ENCODE measurements around the gene KCNH1.

KCNH1 gene

DNA sequence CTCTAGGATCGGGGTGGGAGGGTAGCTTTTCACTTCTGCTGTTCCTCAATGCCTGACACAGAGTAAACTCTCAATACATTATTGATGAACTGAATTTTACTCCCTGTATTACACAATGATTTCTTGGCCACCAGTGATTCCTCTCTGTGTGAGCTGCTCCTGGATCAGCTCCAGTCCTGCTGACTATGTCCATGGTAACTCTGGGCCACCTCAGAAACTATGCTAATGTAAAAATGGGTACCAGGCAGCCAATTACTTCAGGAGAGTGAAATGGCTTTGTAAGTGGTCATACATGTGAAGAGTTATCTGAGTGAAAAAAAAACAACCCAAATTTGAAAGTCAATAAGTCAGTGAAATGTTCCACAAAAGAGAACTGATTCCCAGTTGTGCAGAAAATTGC is 311.0 kb downstream of the KCNH1 start:
- CTCF ChIA-PET, result no interaction called here
- H3K9me3 ChIP-seq (ENCODE audit: control extremely low read depth in 1 of 5, control insufficient read depth in 4 of 5, insufficient read depth in 2 of 5, low read depth in 1 of 5, low read length in 4 of 5), result no peaks in the 10 kb centered on the region
- no peak overlapping the region for H3K27ac ChIP-seq (ENCODE audit: insufficient read depth in 1 of 2, low read depth in 1 of 2, low read length in 2 of 2, poor library complexity in 1 of 2, severe bottlenecking in 2 of 2)
- H3K4me3 ChIP-seq (ENCODE audit: control insufficient read depth in 1 of 7, extremely low read depth in 1 of 7, insufficient read depth in 4 of 7, low read depth in 2 of 7, low read length in 6 of 7), result no peak overlapping the region
- no CpG with 5 or more reads among the region's 1 CpG for WGBS (ENCODE audit: insufficient coverage)
- DNase-seq, result no peak
- POLR2A ChIA-PET, result no interaction called here
- no peaks in the 10 kb centered on the region for H3K4me1 ChIP-seq (ENCODE audit: control extremely low read depth in 1 of 4, control insufficient read depth in 4 of 4, insufficient read depth in 4 of 4, low read length in 3 of 4)
- H3K36me3 ChIP-seq (ENCODE audit: control insufficient read depth in 4 of 4, insufficient read depth in 4 of 4, low read length in 3 of 4), result no peaks in the 10 kb centered on the region
- H3K27me3 ChIP-seq (replicated peaks in 2 of 5; ENCODE audit: control insufficient read depth in 4 of 5, insufficient read depth in 5 of 5, low read length in 4 of 5), result peaks cover 0 to 3% (median 0%) of the 10 kb centered on the region in 5 experiments

DNA sequence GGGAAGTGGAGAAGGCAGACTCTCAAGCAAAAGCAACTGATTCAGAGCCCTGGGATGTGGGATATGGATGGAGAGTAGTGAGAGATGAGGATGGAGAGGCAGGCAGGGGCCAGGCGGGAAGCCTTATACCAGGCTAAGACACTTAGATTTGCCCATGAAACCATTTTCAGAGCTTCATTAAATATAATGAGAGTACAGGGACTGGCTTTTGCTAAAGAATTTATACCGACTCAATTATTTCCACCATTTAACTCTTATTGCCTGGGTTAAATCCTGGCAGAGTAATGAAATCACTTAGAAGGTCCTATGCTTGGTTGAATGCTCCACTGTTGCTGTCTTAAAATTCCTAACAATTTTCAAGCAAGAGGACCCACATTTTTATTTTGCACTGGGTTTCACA is 311.7 kb downstream of the KCNH1 start:
- H3K27me3 ChIP-seq (replicated peaks in 2 of 5; ENCODE audit: control insufficient read depth in 4 of 5, insufficient read depth in 5 of 5, low read length in 4 of 5), result no peaks in the 10 kb centered on the region

DNA sequence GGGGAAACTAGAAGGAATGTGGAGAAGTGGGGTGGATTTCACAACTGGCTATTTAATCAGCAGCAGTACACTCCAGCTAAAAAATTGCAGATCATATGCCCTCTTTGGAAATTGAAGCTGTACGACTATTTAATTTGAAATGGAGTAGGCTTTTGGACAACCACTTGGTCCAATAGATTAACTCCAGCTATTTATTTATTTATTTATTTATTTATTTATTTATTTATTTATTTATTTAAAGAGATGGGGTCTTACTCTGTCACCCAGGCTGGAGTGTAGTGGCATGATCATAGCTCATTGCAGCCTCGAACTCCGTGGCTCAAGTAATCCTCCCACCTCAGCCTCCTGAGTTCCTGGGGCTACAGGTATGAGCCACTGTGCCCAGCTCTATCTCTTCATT is 312.3 kb downstream of the KCNH1 start:
- ChIA-PET CTCF (interaction anchor here (0.6 kb wide), 1 partner anchor 338 kb away, joined by 3 read pairs; no protein-coding TSS in a partner anchor), POLR2A (no interaction called here)
- no CpG with 5 or more reads among the region's 3 CpGs for WGBS (ENCODE audit: insufficient coverage)
- Histone ChIP-seq H3K4me1 (ENCODE audit: control extremely low read depth in 1 of 4, control insufficient read depth in 4 of 4, insufficient read depth in 4 of 4, low read length in 3 of 4) (no peaks in the 10 kb centered on the region), H3K27ac (ENCODE audit: insufficient read depth in 1 of 2, low read depth in 1 of 2, low read length in 2 of 2, poor library complexity in 1 of 2, severe bottlenecking in 2 of 2) (no peak overlapping the region), H3K9me3 (ENCODE audit: control extremely low read depth in 1 of 5, control insufficient read depth in 4 of 5, insufficient read depth in 2 of 5, low read depth in 1 of 5, low read length in 4 of 5) (no peaks in the 10 kb centered on the region), H3K36me3 (ENCODE audit: control insufficient read depth in 4 of 4, insufficient read depth in 4 of 4, low read length in 3 of 4) (no peaks in the 10 kb centered on the region), H3K27me3 (replicated peaks in 2 of 5; ENCODE audit: control insufficient read depth in 4 of 5, insufficient read depth in 5 of 5, low read length in 4 of 5) (no peaks in the 10 kb centered on the region), H3K4me3 (ENCODE audit: control insufficient read depth in 1 of 7, extremely low read depth in 1 of 7, insufficient read depth in 4 of 7, low read depth in 2 of 7, low read length in 6 of 7) (no peak overlapping the region)
- no peak for DNase-seq

More for the DNA sequence above, 311.7 kb downstream of the KCNH1 start:
- Histone ChIP-seq H3K9me3 (ENCODE audit: control extremely low read depth in 1 of 5, control insufficient read depth in 4 of 5, insufficient read depth in 2 of 5, low read depth in 1 of 5, low read length in 4 of 5) (no peaks in the 10 kb centered on the region), H3K4me3 (ENCODE audit: control insufficient read depth in 1 of 7, extremely low read depth in 1 of 7, insufficient read depth in 4 of 7, low read depth in 2 of 7, low read length in 6 of 7) (no peak overlapping the region), H3K4me1 (ENCODE audit: control extremely low read depth in 1 of 4, control insufficient read depth in 4 of 4, insufficient read depth in 4 of 4, low read length in 3 of 4) (no peaks in the 10 kb centered on the region), H3K27ac (ENCODE audit: insufficient read depth in 1 of 2, low read depth in 1 of 2, low read length in 2 of 2, poor library complexity in 1 of 2, severe bottlenecking in 2 of 2) (no peak overlapping the region), H3K36me3 (ENCODE audit: control insufficient read depth in 4 of 4, insufficient read depth in 4 of 4, low read length in 3 of 4) (no peaks in the 10 kb centered on the region)
- CTCF ChIA-PET, result interaction anchor here (0.6 kb wide), 1 partner anchor 337 kb away, joined by 3 read pairs; no protein-coding TSS in a partner anchor
- POLR2A ChIA-PET, result no interaction called here
- DNase-seq, result no peak
- 100% methylated on average over 1 of the region's 2 CpGs for WGBS (ENCODE audit: insufficient coverage)

DNA sequence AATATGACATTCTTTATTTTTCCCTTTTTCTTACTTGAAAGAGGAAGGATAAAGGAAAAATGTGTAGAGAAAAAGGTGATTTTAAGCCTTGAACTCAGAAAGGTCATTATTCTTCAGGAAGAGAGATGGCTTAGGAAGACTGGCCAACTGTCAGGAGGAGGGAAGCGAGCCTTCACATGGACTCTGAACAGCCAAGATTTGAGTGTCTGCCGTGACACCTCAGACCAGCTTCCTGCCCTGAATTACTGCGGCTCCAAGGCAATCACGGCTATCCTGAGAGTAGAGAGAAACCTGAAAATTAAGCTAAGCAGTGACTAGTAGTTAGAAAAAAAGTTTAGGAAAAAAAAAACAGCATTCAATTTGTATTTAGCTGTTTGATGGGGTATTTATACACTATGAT is 314.7 kb downstream of the KCNH1 start:
- WGBS (ENCODE audit: insufficient coverage), result 96% methylated on average over 4 of the region's 4 CpGs

DNA sequence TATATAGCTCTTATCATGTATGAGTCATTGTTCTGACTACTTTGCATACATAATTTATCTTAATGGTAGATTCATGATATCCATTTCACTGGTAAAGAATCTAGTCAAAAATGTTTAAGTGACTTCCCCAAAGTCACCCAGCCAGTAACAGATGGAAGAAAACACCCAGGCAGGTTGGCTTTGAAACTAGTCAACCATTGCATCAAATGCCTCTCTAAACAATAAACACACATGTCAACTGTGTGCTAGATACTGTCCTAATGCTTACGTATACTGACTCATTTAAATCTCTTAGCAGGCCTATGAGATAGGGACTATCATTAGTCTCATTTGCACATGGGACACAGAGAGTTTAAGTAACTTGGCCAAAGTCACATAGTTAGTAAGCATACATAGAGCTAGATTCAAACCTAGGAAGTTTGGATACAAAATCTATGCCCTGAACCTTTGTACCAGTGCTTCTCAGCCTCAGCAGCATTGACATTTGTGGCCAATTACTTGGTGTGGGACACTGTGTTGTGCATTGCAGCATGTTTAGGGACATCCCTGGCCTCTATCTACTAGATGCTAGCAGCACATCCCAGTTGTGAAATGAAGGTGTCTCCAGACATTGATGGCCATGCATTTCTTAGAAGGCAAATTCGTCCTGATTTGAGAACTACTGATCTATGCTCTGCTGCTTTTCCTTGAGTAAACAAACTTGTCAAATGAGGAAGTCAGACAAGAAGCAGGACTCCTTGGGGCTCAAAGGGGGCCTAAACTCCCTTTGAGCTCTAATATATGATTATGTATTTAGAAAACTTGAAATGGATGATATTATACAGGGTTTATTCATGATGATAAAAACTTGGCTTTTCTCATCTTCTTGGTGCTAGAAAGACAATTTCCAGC is 316.3 kb downstream of the KCNH1 start:
- CTCF ChIA-PET, result no interaction called here
- 63% methylated on average over 2 of the region's 2 CpGs for WGBS (ENCODE audit: insufficient coverage)
- Histone ChIP-seq H3K9me3 (ENCODE audit: control extremely low read depth in 1 of 5, control insufficient read depth in 4 of 5, insufficient read depth in 2 of 5, low read depth in 1 of 5, low read length in 4 of 5) (no peaks in the 10 kb centered on the region), H3K27ac (ENCODE audit: insufficient read depth in 1 of 2, low read depth in 1 of 2, low read length in 2 of 2, poor library complexity in 1 of 2, severe bottlenecking in 2 of 2) (no peak overlapping the region), H3K4me3 (ENCODE audit: control insufficient read depth in 1 of 7, extremely low read depth in 1 of 7, insufficient read depth in 4 of 7, low read depth in 2 of 7, low read length in 6 of 7) (no peak overlapping the region), H3K4me1 (ENCODE audit: control extremely low read depth in 1 of 4, control insufficient read depth in 4 of 4, insufficient read depth in 4 of 4, low read length in 3 of 4) (no peaks in the 10 kb centered on the region), H3K36me3 (ENCODE audit: control insufficient read depth in 4 of 4, insufficient read depth in 4 of 4, low read length in 3 of 4) (no peaks in the 10 kb centered on the region), H3K27me3 (replicated peaks in 2 of 5; ENCODE audit: control insufficient read depth in 4 of 5, insufficient read depth in 5 of 5, low read length in 4 of 5) (peaks cover 0 to 2% (median 0%) of the 10 kb centered on the region in 5 experiments)
- POLR2A ChIA-PET, result interaction anchor here (0.6 kb wide), 1 partner anchor 28 kb away, joined by 4 read pairs; no protein-coding TSS in a partner anchor
- DNase-seq, result no peak

More for the DNA sequence above, 314.7 kb downstream of the KCNH1 start:
- POLR2A ChIA-PET, result no interaction called here
- peaks cover 0 to 2% (median 0%) of the 10 kb centered on the region in 5 experiments for H3K27me3 ChIP-seq (replicated peaks in 2 of 5; ENCODE audit: control insufficient read depth in 4 of 5, insufficient read depth in 5 of 5, low read length in 4 of 5)
- H3K27ac ChIP-seq (ENCODE audit: insufficient read depth in 1 of 2, low read depth in 1 of 2, low read length in 2 of 2, poor library complexity in 1 of 2, severe bottlenecking in 2 of 2), result no peak overlapping the region
- H3K4me3 ChIP-seq (ENCODE audit: control insufficient read depth in 1 of 7, extremely low read depth in 1 of 7, insufficient read depth in 4 of 7, low read depth in 2 of 7, low read length in 6 of 7), result no peak overlapping the region
- no peaks in the 10 kb centered on the region for H3K9me3 ChIP-seq (ENCODE audit: control extremely low read depth in 1 of 5, control insufficient read depth in 4 of 5, insufficient read depth in 2 of 5, low read depth in 1 of 5, low read length in 4 of 5)
- H3K36me3 ChIP-seq (ENCODE audit: control insufficient read depth in 4 of 4, insufficient read depth in 4 of 4, low read length in 3 of 4), result no peaks in the 10 kb centered on the region
- CTCF ChIA-PET, result no interaction called here
- no peak for DNase-seq
- H3K4me1 ChIP-seq (ENCODE audit: control extremely low read depth in 1 of 4, control insufficient read depth in 4 of 4, insufficient read depth in 4 of 4, low read length in 3 of 4), result no peaks in the 10 kb centered on the region

- Histone ChIP-seq H3K36me3 (ENCODE audit: control insufficient read depth in 4 of 4, insufficient read depth in 4 of 4, low read length in 3 of 4) (no peaks in the 10 kb centered on the region), H3K4me1 (ENCODE audit: control extremely low read depth in 1 of 4, control insufficient read depth in 4 of 4, insufficient read depth in 4 of 4, low read length in 3 of 4) (no peaks in the 10 kb centered on the region), H3K9me3 (ENCODE audit: control extremely low read depth in 1 of 5, control insufficient read depth in 4 of 5, insufficient read depth in 2 of 5, low read depth in 1 of 5, low read length in 4 of 5) (no peaks in the 10 kb centered on the region), H3K27me3 (replicated peaks in 2 of 5; ENCODE audit: control insufficient read depth in 4 of 5, insufficient read depth in 5 of 5, low read length in 4 of 5) (peaks cover 0 to 2% (median 0%) of the 10 kb centered on the region in 5 experiments), H3K4me3 (ENCODE audit: control insufficient read depth in 1 of 7, extremely low read depth in 1 of 7, insufficient read depth in 4 of 7, low read depth in 2 of 7, low read length in 6 of 7) (no peak overlapping the region), H3K27ac (ENCODE audit: insufficient read depth in 1 of 2, low read depth in 1 of 2, low read length in 2 of 2, poor library complexity in 1 of 2, severe bottlenecking in 2 of 2) (no peak overlapping the region)
- DNase-seq, result no peak
- 95% methylated on average over 12 of the region's 13 CpGs for WGBS (ENCODE audit: insufficient coverage)
- POLR2A ChIA-PET, result no interaction called here
- CTCF ChIA-PET, result no interaction called here
Observed at GRCh38 chr1:210815641-210816550, 318.1 kb downstream of the KCNH1 start.

All from common myeloid progenitor, CD34-positive (primary cell).